Posterior vena cava (tissue), 2 donors: ENCODE results near the gene SPATS2L. TPM values are rescaled to one million over a fixed set of nuclear protein-coding genes. Genes with fewer than 3 reads are reported as not detected.

Source experiments
- DNase-seq: peaks from one replicate; pipeline ENCODE4 v3.0.0-alpha.2; 2020; ENCODE audit warnings: low spot score
- intact Hi-C, 2 donors: fragments of 100-400 bp; cut with DNase I; formaldehyde crosslinking; loops; one replicate each; pipeline versions ENCODE4 v1.14.1 to v1.14.2; 2022 to 2023
- total RNA-seq, 2 donors: library from RNA; stranded (reverse); fragmentation: NEBNext Ultra II Directional; extraction: Animal tissue kit (Norgen Biotek cat#: 25700); gene quantifications; one replicate each; pipeline ENCODE4 v1.2.1, GENCODE V29; 2021
- donor health status: DM: yes; HTN: yes; CAD: no.
- donor health status: DM: yes; HTN: yes; CAD: no.

SPATS2L gene
- total RNA-seq, 2 donors from 2014 or later: 68.7 to 76.6 TPM

- intact Hi-C loops: no loop called here
- no peak for DNase-seq
Measured at GRCh38 chr2:200419325-200419724, 112.8 kb downstream of the SPATS2L start.

DNA sequence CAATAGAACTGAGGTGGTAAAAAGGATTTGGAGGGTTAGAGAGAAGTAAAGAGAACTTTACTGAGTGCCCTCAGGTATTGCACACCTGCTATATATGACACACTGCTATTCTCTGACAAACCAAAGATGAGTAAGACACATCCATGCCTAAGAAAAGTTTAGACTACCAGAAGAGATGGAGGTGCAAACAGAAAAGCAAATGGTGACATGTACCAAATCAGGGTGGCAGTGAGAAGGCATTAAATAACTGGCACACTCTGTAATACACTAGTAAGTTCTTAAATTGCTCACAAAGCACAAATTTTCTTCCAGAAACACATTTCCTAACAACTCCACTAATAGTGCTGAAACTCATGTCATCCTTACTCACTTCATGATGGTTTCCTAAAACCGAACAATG, 114.8 kb downstream of the SPATS2L start:
- no peak for DNase-seq
- intact Hi-C loops: no loop called here

GRCh38 chr2:200422071-200422470, 115.6 kb downstream of the SPATS2L start:
- intact Hi-C loops: no loop called here
- no peak for DNase-seq

DNA sequence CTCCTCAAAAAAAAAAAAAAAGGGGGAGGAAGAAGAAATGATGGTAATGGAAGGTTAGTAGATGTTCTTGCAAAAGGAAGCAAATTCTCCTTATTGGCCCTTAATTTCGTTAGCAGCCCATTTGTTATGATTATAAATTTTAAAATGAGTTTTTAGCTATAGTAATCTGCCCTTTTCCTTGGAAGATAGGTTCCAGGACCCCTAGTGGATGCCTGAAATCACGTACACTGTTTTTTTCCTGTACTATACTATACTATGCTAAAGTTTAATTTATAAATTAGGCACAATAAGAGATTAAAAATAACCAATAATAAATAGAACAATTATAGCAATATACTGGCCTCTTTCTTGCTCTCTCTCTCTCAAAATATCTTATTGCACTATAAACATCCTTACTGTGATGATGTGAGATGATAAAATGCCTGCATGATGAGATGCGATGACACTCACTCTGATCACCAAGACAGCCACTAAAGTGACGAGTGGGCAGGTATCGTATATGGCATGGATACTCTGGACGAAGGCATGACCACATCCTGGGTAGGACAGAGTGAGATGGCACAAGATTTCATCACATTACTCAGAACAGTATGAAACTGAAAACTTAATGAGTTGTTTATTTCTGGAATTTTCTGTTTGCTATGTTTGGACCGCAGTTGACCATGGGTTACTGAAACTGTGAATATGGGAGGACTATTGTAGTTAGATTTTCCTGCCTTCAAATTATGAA, 116.2 kb downstream of the SPATS2L start:
- intact Hi-C loops: no loop called here

GRCh38 chr2:200423541-200423940, 117.0 kb downstream of the SPATS2L start:
- intact Hi-C loops: no loop called here

More for the DNA sequence above, 116.2 kb downstream of the SPATS2L start:
- DNase-seq: no peak

DNA sequence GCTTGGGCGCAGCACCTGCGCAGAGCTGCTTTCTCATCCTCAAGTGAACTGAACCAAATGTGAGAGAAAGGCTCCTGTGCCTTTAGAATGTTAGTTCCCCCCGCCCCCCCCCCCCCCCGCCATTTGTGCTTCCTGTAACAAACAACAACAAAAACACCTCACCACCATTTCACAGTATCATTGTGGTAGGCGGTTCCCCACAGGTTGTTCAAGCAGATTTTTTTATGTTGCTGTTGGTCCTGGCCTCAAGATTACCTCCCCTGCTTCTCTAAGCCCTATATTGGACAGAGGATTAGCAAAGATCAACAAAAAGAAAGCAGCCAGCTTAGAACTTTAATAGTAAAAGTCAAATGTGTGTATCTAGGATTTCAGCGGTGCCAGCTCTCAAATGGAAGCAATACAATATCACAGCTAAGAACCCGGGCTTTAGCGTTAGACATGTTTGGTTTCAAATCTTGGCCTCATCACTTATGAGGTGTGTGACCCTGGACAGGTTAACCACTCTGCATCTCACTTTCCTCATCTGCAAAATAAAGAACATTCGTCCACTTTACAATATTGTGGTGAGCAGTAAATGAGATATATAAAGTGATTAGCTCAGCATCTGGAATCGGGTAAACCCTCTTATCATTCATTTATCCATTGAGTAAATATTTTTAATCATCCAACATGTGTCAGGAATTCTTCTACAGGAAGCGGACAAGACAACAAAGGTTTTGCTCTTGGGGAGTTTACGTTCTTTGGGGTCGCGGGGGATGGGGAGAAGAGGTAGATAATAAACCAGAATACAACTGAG, 118.7 kb downstream of the SPATS2L start:
- no peak for DNase-seq
- intact Hi-C loops: no loop called here

More at GRCh38 chr2:200423541-200423940, 117.0 kb downstream of the SPATS2L start:
- DNase-seq: no peak

DNA sequence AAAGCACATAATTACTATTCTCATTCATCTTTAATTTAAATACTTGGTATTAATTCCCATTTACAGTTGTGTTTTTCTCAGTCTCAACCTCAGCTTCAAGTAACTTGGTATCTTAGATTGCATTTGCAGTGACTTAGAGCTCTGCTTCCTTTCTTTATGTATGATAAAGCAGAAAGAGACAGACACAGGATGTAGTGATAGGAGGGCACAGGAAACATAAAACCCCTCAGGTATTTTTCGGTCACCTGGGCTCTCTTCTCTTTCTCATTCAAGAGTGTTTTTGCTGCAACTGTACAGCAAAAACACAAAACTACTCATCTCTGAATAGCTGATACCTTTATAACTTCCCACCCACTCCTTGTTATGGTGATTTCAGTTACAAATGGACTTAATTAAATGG, 120.3 kb downstream of the SPATS2L start:
- intact Hi-C loops: no loop called here
- no peak for DNase-seq

DNA sequence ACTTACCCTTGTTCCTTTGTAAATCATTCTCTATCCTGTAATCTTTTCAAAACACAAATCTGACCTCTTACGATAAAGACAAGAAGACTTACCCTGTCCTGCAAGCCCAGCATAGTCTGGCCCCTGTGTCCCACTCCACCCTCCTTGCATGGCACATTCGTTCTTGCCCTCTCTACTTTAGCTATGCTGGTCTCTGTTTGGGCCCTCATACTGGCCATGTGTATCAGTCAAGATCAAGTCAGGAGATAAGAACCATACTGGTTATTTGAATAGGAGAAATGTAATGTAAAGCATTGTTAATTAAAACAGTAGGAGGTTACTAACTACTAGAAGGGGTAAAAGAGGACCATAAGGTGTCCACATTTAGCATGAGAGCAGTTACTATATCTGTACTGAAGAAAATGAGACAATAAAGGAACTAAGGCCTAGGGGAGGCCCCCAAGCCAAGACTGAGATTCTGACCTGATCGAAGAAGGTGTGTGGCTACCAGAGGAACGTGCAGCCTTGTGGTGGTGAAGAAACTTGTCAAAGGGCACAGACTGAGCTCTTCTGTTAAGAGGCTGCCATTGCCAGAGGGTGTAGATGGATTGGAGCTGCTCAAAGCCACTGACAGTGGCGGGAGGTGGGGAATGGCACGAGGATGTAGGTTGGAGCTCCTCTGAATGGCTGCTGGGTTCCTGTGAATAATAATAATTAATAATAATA, 122.6 kb downstream of the SPATS2L start:
- no peak for DNase-seq
- intact Hi-C loops: no loop called here

DNA sequence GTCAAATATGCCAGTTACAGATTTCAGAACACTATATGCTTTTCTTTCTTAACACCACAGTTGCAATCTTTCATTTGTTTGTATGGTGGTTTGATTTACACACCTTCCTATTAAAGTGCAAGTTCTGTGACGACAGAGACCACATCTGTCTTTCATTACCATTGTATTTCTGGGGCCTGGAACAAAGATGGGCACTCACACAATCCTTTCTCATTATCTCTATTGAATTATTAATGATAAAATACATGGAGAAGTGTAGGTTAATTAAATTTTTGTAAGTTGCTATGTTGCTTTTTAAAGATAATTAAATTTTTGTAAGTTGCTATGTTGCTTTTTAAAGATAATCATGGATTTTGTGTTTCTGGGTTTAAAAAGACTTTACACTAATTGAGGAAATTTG, 123.5 kb downstream of the SPATS2L start:
- no peak for DNase-seq

GRCh38 chr2:200431996-200432705, 125.7 kb downstream of the SPATS2L start:
- intact Hi-C loops: no loop called here
- no peak for DNase-seq

More for the DNA sequence above, 123.5 kb downstream of the SPATS2L start:
- intact Hi-C loops: no loop called here

GRCh38 chr2:200435379-200435778, 128.9 kb downstream of the SPATS2L start:
- no peak for DNase-seq
- intact Hi-C loops: no loop called here

DNA sequence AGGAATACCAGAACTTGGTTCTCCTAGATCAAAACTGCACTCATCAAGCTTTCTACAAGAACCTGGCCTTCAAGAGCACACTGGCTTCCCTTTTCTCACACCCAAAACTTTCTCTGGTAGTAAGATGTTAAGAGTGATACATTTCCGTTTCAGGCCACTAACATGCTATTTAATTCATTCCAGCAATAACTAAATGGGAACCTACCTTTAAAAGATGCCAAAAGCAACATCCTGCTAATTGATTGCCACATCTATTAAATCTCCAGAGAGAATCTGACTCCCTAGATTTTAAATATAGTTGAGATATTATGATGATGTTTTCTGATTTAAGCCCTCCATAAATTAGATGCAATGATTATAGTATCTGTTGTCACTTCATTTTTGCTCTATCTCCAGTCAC, 131.8 kb downstream of the SPATS2L start:
- intact Hi-C loops: no loop called here
- DNase-seq: no peak

- DNase-seq: no peak
- intact Hi-C loops: no loop called here
Measured at GRCh38 chr2:200438846-200439245, 132.4 kb downstream of the SPATS2L start.

DNA sequence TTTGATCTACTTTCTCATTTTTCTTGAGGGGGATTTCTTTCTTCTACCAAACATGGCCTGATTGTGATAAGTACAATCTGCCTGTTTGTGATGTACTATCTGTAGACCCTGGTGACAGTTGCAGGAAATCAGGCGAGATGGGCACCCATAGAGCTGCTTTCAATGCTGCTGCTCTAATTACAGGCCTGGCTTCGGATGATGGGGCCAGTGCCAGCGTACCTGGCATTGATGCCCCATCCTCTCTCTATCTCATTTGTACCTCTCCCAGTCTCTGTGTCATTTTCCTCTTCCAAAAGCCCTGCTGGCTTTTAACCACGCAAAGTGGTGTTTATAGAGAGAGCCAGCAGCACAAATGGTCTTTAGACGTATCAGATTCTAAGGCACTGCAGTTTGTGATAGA, 133.5 kb downstream of the SPATS2L start:
- intact Hi-C loops: no loop called here
- no peak for DNase-seq

DNA sequence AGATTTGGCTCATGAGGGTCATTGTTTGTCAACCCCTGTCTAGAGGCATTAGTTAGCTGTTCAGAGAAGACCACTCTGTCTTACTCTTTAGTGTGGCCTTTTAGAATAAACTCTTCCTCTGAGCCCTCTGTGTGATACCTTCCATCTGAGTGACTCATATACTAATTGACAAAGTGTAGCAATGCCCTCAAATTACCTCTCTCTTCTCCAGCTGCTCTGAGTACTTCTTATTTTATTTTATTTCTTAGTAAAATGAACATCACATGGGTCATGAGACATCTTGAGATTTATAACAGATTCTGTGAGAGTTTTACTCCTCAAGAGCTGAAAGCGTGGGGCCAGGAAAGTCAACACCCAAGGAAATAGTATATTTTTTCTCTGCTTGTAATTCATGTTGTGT, 136.0 kb downstream of the SPATS2L start:
- intact Hi-C loops: no loop called here
- DNase-seq: no peak

GRCh38 chr2:200443376-200443775, 136.9 kb downstream of the SPATS2L start:
- DNase-seq: no peak
- intact Hi-C loops: no loop called here

DNA sequence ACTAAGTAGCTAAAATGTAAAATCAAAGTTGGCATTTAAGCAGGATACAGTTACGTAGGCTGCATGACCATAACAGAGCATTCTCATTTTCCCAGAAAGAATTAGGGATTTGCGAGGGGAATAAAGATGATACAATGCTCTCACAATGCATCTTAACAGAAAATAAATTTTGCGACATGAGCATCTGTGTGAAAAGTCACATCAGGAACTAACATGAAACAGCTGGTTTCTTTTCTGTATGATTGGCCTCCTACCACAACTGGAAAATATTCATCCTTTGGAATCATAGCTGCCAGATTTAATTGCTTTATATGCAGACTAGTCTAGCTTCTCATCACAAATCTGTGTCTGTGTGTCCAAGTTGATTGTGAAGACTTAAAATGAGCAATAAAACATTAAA, 137.4 kb downstream of the SPATS2L start:
- no peak for DNase-seq
- intact Hi-C loops: no loop called here

GRCh38 chr2:200444530-200444929, 138.0 kb downstream of the SPATS2L start:
- DNase-seq: no peak
- intact Hi-C loops: no loop called here

- intact Hi-C loops: no loop called here
- no peak for DNase-seq
Measured at GRCh38 chr2:200445284-200445683, 138.8 kb downstream of the SPATS2L start.

DNA sequence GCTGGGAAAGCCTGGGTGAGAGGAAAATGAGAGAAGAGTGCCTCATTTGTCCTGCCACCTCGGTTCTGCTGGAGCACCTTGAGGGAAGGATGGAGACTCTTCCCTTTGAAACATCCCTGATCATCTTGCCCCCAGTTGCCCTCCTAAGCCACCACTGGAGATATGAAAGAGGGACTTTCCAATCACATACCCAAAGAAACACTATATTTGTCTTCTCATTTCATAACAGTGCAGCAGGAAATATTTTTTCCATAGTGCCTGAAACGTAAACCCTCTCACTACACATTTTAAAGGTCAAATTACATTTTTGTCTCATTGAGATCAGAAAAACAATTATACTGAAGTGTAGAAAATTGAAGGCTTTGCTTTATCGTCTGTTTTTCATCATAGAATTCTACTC, 140.1 kb downstream of the SPATS2L start:
- intact Hi-C loops: no loop called here
- DNase-seq: no peak
